ENCODE measurements around the gene CEP112. TPM values are rescaled to one million over a fixed set of nuclear protein-coding genes. Genes with fewer than 3 reads are reported as not detected.

CEP112 gene
- total RNA-seq, 1 donor from 2014 or later = 3.8 TPM

DNA sequence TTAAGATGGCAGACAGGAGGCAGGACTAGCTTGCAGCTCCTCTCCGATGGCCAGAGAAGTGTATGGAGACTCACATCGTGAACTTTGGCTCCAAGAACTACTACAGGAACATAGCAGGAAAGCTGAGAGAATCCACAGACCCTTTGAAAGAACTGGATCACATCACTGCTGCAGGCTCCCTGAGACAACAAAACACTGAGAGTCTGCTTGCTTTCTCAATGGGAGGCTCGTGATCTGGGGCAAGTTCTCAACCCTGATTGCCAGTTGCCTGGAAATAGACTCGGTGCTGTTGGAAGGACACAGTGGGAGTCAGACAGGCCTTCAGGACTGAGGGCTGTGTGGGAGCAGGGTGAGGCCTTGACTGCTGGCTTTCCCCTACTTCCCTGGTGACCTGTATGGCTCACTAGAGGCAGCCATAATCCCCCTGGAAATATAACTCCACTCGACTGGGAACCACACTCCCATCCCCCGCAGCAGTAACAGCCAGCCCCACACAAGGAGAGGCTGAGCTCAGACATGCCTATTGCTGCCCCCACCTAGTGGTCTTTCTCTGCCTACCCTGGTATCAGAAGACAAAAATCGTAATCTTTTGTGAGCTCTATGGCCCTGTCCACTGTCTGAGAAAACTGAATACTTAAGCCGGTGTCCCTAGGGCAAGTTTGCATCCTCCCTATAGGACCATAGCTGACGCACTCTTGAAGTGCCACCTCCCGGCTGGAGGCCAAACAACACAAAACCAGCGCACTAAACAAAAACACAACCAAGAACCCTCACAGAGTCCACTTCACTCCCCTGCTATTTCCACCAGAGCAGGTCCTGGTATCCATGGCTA, 238.4 kb downstream of the CEP112 start:
- no peak for DNase-seq
- TF ChIP-seq, protein P1, sequence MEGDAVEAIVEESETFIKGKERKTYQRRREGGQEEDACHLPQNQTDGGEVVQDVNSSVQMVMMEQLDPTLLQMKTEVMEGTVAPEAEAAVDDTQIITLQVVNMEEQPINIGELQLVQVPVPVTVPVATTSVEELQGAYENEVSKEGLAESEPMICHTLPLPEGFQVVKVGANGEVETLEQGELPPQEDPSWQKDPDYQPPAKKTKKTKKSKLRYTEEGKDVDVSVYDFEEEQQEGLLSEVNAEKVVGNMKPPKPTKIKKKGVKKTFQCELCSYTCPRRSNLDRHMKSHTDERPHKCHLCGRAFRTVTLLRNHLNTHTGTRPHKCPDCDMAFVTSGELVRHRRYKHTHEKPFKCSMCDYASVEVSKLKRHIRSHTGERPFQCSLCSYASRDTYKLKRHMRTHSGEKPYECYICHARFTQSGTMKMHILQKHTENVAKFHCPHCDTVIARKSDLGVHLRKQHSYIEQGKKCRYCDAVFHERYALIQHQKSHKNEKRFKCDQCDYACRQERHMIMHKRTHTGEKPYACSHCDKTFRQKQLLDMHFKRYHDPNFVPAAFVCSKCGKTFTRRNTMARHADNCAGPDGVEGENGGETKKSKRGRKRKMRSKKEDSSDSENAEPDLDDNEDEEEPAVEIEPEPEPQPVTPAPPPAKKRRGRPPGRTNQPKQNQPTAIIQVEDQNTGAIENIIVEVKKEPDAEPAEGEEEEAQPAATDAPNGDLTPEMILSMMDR (IDR thresholded peaks at IDR 0.05) = no peak
- Mint-ChIP-seq H3K36me3 (ENCODE audit: low read depth) (peaks cover 2% of the 10 kb centered on the region), H3K4me3 (no peak overlapping the region), H3K27me3 (no peaks in the 10 kb centered on the region), H3K9me3 (peaks cover 25% of the 10 kb centered on the region), H3K4me1 (no peaks in the 10 kb centered on the region), H3K27ac (no peak overlapping the region)
- intact Hi-C loops (cut with micrococcal nuclease) = no loop called here
- ChIA-PET POLR2A (no interaction called here), CTCF (no interaction called here)
- ATAC-seq (ENCODE audit: low read depth) = no peak

DNA sequence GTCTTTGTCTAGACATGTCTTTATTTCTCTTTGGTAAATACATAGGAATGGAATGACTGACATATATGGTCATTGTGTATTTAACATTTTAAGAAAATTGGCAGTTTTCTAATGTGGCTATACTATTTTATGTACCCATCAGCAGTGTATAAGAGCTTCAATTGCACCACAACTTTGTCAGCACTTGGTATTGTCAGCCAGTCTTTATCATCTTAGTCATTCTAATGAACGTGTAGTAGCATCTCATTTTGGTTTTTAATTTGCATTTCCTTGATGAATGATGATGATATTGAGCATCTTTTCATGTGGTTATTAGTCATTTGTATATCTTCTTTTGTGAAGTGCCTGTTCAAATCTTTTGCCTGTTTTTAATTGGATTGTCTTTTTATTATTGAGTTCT, 239.3 kb downstream of the CEP112 start:
- Mint-ChIP-seq H3K4me1 (no peaks in the 10 kb centered on the region), H3K9me3 (peaks cover 25% of the 10 kb centered on the region), H3K36me3 (ENCODE audit: low read depth) (peaks cover 2% of the 10 kb centered on the region), H3K4me3 (no peak overlapping the region), H3K27me3 (no peaks in the 10 kb centered on the region), H3K27ac (no peak overlapping the region)
- intact Hi-C loops (cut with micrococcal nuclease) = no loop called here
- DNase-seq (no peak), ATAC-seq (ENCODE audit: low read depth) (no peak)
- POLR2A ChIA-PET = no interaction called here
- CTCF ChIA-PET = no interaction called here
- TF ChIP-seq, protein P1 (IDR thresholded peaks at IDR 0.05) = no peak

DNA sequence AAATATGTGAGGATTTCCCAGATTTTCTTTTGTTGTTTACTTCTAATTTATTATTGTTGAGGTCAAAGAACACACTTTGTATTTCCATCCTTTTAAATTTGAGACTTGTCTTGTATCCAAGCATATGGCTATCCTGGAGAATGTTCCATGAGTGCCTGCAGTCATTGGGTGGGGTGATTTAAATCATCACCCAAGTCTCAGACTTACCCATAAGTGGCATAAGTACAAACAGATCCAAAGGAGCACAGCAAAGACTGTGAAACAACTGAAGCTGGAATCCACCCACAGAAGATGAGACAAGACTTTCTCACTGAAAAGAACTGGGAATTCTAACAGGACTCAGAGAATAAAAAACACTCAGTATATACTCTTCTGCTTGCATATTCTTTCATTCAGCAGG, 239.9 kb downstream of the CEP112 start:
- Mint-ChIP-seq H3K27me3 (no peaks in the 10 kb centered on the region), H3K27ac (no peak overlapping the region), H3K4me3 (no peak overlapping the region), H3K9me3 (peaks cover 22% of the 10 kb centered on the region), H3K4me1 (no peaks in the 10 kb centered on the region), H3K36me3 (ENCODE audit: low read depth) (peaks cover 2% of the 10 kb centered on the region)
- POLR2A ChIA-PET = no interaction called here
- ATAC-seq (ENCODE audit: low read depth) = no peak
- CTCF ChIA-PET = no interaction called here
- intact Hi-C loops (cut with micrococcal nuclease) = no loop called here
- no peak for DNase-seq
- TF ChIP-seq, protein P1 (IDR thresholded peaks at IDR 0.05) = no peak

DNA sequence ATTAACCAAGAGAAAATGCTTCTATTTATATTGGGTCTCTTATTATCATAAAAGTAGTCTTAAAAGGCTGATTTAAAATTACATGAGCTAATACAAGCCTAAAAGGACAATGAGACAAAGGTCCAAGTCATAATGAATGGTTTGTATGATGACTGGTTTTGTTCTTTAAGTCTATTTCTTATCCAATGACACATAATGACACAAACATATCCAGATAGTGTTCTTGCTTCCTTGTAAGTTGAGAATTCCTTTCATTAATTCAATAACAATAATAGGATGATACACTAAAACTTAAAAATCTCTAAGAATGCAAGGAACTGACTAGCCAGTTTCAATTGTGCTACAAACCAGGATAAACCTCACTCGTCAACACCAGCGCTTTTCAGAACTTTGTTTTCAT, 244.1 kb downstream of the CEP112 start:
- Mint-ChIP-seq H3K9me3 (peaks cover 7% of the 10 kb centered on the region), H3K27ac (no peak overlapping the region), H3K4me1 (no peaks in the 10 kb centered on the region), H3K27me3 (no peaks in the 10 kb centered on the region), H3K36me3 (ENCODE audit: low read depth) (peaks cover under 1% of the 10 kb centered on the region), H3K4me3 (no peak overlapping the region)
- POLR2A ChIA-PET = no interaction called here
- DNase-seq = no peak
- ATAC-seq (ENCODE audit: low read depth) = no peak
- TF ChIP-seq, protein P1 (IDR thresholded peaks at IDR 0.05) = no peak
- CTCF ChIA-PET = no interaction called here
- intact Hi-C loops (cut with micrococcal nuclease) = no loop called here

DNA sequence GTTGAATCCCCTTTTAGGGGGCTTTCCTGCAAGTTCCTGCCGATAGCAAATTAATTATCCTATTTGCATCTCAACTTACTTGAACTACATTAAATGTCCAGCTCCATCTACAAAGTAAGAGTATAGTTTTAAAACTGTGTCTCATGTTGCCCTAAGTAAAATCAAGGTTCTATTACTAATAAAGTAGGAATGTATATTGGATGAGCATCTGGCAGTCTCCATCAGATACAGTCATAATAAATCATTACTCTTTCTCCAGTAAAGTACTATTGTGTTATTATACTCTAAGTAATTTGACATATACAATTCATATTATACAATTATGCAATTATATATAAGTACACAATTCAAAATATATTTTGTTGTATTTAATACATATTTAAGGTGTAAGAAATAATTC, 249.3 kb downstream of the CEP112 start:
- no peaks in the 10 kb centered on the region for H3K36me3 Mint-ChIP-seq (ENCODE audit: low read depth)
- ATAC-seq (ENCODE audit: low read depth) (no peak), DNase-seq (no peak)
- TF ChIP-seq, protein P1 (IDR thresholded peaks at IDR 0.05) = no peak
- POLR2A ChIA-PET = no interaction called here
- no peak overlapping the region for H3K27ac Mint-ChIP-seq
- H3K4me1 Mint-ChIP-seq = no peaks in the 10 kb centered on the region
- H3K4me3 Mint-ChIP-seq = no peak overlapping the region
- intact Hi-C loops (cut with micrococcal nuclease) = no loop called here
- CTCF ChIA-PET = no interaction called here
- H3K27me3 Mint-ChIP-seq = no peaks in the 10 kb centered on the region
- H3K9me3 Mint-ChIP-seq = peaks cover 3% of the 10 kb centered on the region

Data from activated B cell treated with CpG ODN at 0.5 μM for 24 hours (primary cell).